HCT116 (cell line): ENCODE results near the gene LINGO4. TPM values are rescaled to one million over a fixed set of nuclear protein-coding genes. Genes with fewer than 3 reads are reported as not detected.

Experiments used
- ATAC-seq: fragments of 200-7000 bp; cut with Tn5 transposase; 2 replicates; pipeline ENCODE4 v1.9.1; 2020; ENCODE audit warnings: mild to moderate bottlenecking, moderate library complexity
- BruUV-seq: library from RNA; stranded (reverse); fragments of 400-500 nt; replicated peaks from 2 replicates; lab custom pipeline; 2021; lab: Mats Ljungman, UMichigan
- CTCF ChIA-PET: fragments of 300-600 bp; sonication (Branson Sonifier 250); formaldehyde crosslinking; loops from one replicate; lab custom pipeline; 2021; ENCODE audit warnings: antibody characterized with exemption; lab: Charles Lee
- POLR2A ChIA-PET: fragments of 300-600, 350-600 bp; sonication (Branson Sonifier 250); formaldehyde crosslinking; loops from one replicate; lab custom pipeline; 2021; ENCODE audit warnings: antibody characterized with exemption; lab: Charles Lee
- RAD21 ChIA-PET, 2 experiments: fragments of 300-600 bp; sonication (Branson Sonifier 250); formaldehyde crosslinking; loops; one replicate each; lab custom pipeline; 2023; ENCODE audit warnings: low total read pairs in 2 of 2; ENCODE audit not compliant: uncharacterized antibody in 2 of 2, unreplicated experiment in 2 of 2, low non-redundant PET in 1 of 2; lab: Charles Lee
- DNase-seq: peaks from one replicate; pipeline ENCODE4 v3.0.0-alpha.2; 2010; ENCODE audit warnings: low read depth, low spot score
- H2AFZ ChIP-seq: fragments of 200-600 bp; shearing (Covaris generic), sonication (generic); 2 replicates; pipeline ENCODE4 v1.6.1; 2017; ENCODE audit warnings: low read depth, mixed run types, mixed read lengths, antibody characterized with exemption, low read length; ENCODE audit not compliant: poor library complexity, severe bottlenecking
- H3K27ac ChIP-seq: 2 replicates; pipeline ENCODE4 v1.5.1; 2012; ENCODE audit warnings: low read depth, low read length
- H3K27me3 ChIP-seq: fragments of 200-600 bp; sonication (generic); 2 replicates; pipeline ENCODE4 v1.6.1; 2016; ENCODE audit warnings: mixed run types, low read length, mixed read lengths; ENCODE audit not compliant: insufficient read depth
- H3K36me3 ChIP-seq, 2 experiments: fragments of 200-500 bp in 1 of 2; fragments of 200-600 bp in 1 of 2; sonication (Bioruptor generic) in 1 of 2; sonication (generic) in 1 of 2; 2 replicates each; pipeline versions ENCODE4 v1.5.1 to v1.6.1; 2014 to 2016; ENCODE audit warnings: low read length in 2 of 2, inconsistent platforms in 1 of 2, mixed read lengths in 1 of 2, mixed run types in 1 of 2; ENCODE audit not compliant: insufficient read depth in 2 of 2, control insufficient read depth in 1 of 2
- H3K4me1 ChIP-seq, 2 experiments: fragments of 200-600 bp in 1 of 2; sonication (generic) in 1 of 2; 2 replicates each; pipeline versions ENCODE4 v1.5.1 to v1.6.1; 2012 to 2017; ENCODE audit warnings: low read length in 2 of 2, inconsistent platforms in 1 of 2, mild to moderate bottlenecking in 1 of 2, mixed read lengths in 1 of 2, mixed run types in 1 of 2, moderate library complexity in 1 of 2; ENCODE audit not compliant: insufficient read depth in 2 of 2, control insufficient read depth in 1 of 2
- H3K4me2 ChIP-seq: fragments of 200-600 bp; sonication (generic); 2 replicates; pipeline ENCODE4 v1.6.1; 2017; ENCODE audit warnings: mixed run types, low read length, mixed read lengths
- H3K4me3 ChIP-seq, 2 experiments: fragments of 200-600 bp in 1 of 2; sonication (generic) in 1 of 2; replicated peaks in 1 of 2; 2 replicates each; pipeline ENCODE4 v1.5.1; 2011 to 2016; ENCODE audit warnings: low read length in 2 of 2, control low read depth in 1 of 2, low read depth in 1 of 2, mild to moderate bottlenecking in 1 of 2, mixed read lengths in 1 of 2, mixed run types in 1 of 2
- H3K79me2 ChIP-seq: fragments of 200-600 bp; sonication (generic); 2 replicates; pipeline ENCODE4 v1.6.1; 2017; ENCODE audit warnings: mild to moderate bottlenecking, mixed run types, low read length, moderate library complexity, mixed read lengths; ENCODE audit not compliant: insufficient read depth
- H3K9ac ChIP-seq: fragments of 200-600 bp; sonication (generic); 2 replicates; pipeline ENCODE4 v1.6.1; 2016; ENCODE audit warnings: low read length, mixed read lengths
- H3K9me2 ChIP-seq: fragments of 200-600 bp; sonication (generic), shearing (Covaris generic); 2 replicates; pipeline ENCODE4 v1.6.1; 2017; ENCODE audit warnings: mixed run types, mild to moderate bottlenecking, moderate library complexity; ENCODE audit not compliant: insufficient read depth
- H3K9me3 ChIP-seq, 2 experiments: fragments of 200-500 bp in 1 of 2; fragments of 200-600 bp in 1 of 2; sonication (Bioruptor generic) in 1 of 2; sonication (generic) in 1 of 2; 2 replicates each; pipeline ENCODE4 v1.6.1; 2014 to 2017; ENCODE audit warnings: low read length in 2 of 2, mixed read lengths in 2 of 2, inconsistent platforms in 1 of 2, low read depth in 1 of 2, mild to moderate bottlenecking in 1 of 2, mixed run types in 1 of 2, moderate library complexity in 1 of 2; ENCODE audit not compliant: control insufficient read depth in 1 of 2, insufficient read depth in 1 of 2
- H4K20me1 ChIP-seq: fragments of 200-600 bp; sonication (generic), shearing (Covaris generic); 2 replicates; pipeline ENCODE4 v1.6.1; 2017; ENCODE audit warnings: mixed run types, mild to moderate bottlenecking, moderate library complexity; ENCODE audit not compliant: insufficient read depth
- CBX3 ChIP-seq: IDR thresholded peaks from 2 replicates; pipeline ENCODE4 v1.6.1; 2012; ENCODE audit warnings: low read depth
- EGR1 ChIP-seq: IDR thresholded peaks from 2 replicates; pipeline ENCODE4 v1.6.1; 2012; ENCODE audit warnings: low read depth
- EZH2 ChIP-seq: fragments of 200-600 bp; sonication (generic); IDR thresholded peaks from 2 replicates; pipeline ENCODE4 v1.6.1; 2017; ENCODE audit warnings: antibody characterized with exemption, mixed run types
- EZH2phosphoT487 ChIP-seq: fragments of 200-600 bp; IDR thresholded peaks from 2 replicates; pipeline ENCODE4 v1.6.1; 2018; ENCODE audit warnings: antibody characterized with exemption, borderline replicate concordance
- FOSL1 ChIP-seq: IDR thresholded peaks from 2 replicates; pipeline ENCODE4 v1.6.1; 2012; ENCODE audit warnings: low read depth
- JUND ChIP-seq: IDR thresholded peaks from 2 replicates; pipeline ENCODE4 v1.6.1; 2012
- POLR2AphosphoS5 ChIP-seq: IDR thresholded peaks from 2 replicates; pipeline ENCODE4 v1.6.1; 2011; ENCODE audit warnings: mild to moderate bottlenecking, low read depth, low read length, moderate library complexity
- SP1 ChIP-seq: IDR thresholded peaks from 2 replicates; pipeline ENCODE4 v1.6.1; 2012; ENCODE audit warnings: low read depth
- SRF ChIP-seq: IDR thresholded peaks from 2 replicates; pipeline ENCODE4 v1.6.1; 2012; ENCODE audit warnings: low read depth
- YY1 ChIP-seq: IDR thresholded peaks from 2 replicates; pipeline ENCODE4 v1.6.1; 2011; ENCODE audit warnings: low read length, low read depth, moderate library complexity, mild to moderate bottlenecking; ENCODE audit not compliant: insufficient replicate concordance; ENCODE audit errors: extremely low read depth
- ZBTB33 ChIP-seq: IDR thresholded peaks from 2 replicates; pipeline ENCODE4 v1.6.1; 2011; ENCODE audit warnings: mild to moderate bottlenecking, low read length, moderate library complexity; ENCODE audit not compliant: insufficient replicate concordance; ENCODE audit errors: extremely low read depth
- ZNF274 ChIP-seq: fragments of 200-500 bp; sonication (Bioruptor generic); IDR thresholded peaks from 2 replicates; pipeline ENCODE4 v1.6.1; 2014; ENCODE audit warnings: mild to moderate bottlenecking, low read depth, low read length, inconsistent platforms
- intact Hi-C: fragments of 100-400 bp; cut with micrococcal nuclease; formaldehyde crosslinking; loops from 2 replicates; pipeline ENCODE4 v1.10.0; 2022
- total RNA-seq: library from RNA; stranded (reverse); gene quantifications from one replicate; pipeline ENCODE4 v1.2.1, GENCODE V29; 2021; ENCODE audit not compliant: unreplicated experiment

LINGO4 gene
- total RNA-seq, 1 experiment from 2014 or later: not detected

DNA sequence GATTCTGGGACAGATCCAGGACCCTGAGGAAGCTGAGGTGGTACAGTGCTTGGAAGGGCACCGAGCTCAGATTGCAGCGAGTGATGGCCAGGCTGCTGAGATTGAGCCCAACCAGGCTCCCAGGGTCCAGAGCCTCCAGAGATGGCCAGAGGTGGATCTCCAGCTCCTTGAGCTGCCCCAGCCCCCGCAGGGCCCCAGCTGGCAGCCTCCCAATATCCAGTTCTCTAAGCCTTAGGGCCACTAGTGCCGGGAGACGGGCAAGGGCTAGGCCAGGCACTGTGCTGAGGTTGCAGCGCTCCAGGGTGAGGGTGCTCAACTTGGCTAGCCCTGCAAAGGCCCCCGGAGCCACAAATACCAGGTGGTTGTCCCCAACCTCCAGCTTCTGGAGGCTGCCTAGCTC is 3.4 kb downstream of the LINGO4 start:
- Histone ChIP-seq H3K36me3 (no peaks in the 10 kb centered on the region), H2AFZ (no peak overlapping the region), H3K9me3 (no peaks in the 10 kb centered on the region), H3K79me2 (no peaks in the 10 kb centered on the region), H3K4me3 (no peak overlapping the region), H3K9me2 (no peaks in the 10 kb centered on the region), H4K20me1 (no peaks in the 10 kb centered on the region), H3K27ac (no peak overlapping the region), H3K9ac (no peak overlapping the region), H3K4me2 (no peak overlapping the region), H3K4me1 (no peaks in the 10 kb centered on the region), H3K27me3 (peaks cover 46% of the 10 kb centered on the region)
- TF ChIP-seq JUND: no peak
- no peak for TF ChIP-seq EZH2phosphoT487
- TF ChIP-seq CBX3: no peak
- TF ChIP-seq SP1: no peak
- no peak for TF ChIP-seq EGR1
- TF ChIP-seq POLR2AphosphoS5: no peak
- TF ChIP-seq SRF: no peak
- TF ChIP-seq ZBTB33: no peak
- no peak for TF ChIP-seq EZH2
- TF ChIP-seq FOSL1: no peak
- TF ChIP-seq YY1: no peak
- TF ChIP-seq ZNF274: no peak
- RAD21 ChIA-PET: no interaction called here
- CTCF ChIA-PET: no interaction called here
- no TSS peak for BruUV-seq
- DNase-seq (no peak), ATAC-seq (no peak)
- POLR2A ChIA-PET: no interaction called here
- intact Hi-C loops: no loop called here
